ENCODE data around the gene DNER.

The DNER gene

DNA sequence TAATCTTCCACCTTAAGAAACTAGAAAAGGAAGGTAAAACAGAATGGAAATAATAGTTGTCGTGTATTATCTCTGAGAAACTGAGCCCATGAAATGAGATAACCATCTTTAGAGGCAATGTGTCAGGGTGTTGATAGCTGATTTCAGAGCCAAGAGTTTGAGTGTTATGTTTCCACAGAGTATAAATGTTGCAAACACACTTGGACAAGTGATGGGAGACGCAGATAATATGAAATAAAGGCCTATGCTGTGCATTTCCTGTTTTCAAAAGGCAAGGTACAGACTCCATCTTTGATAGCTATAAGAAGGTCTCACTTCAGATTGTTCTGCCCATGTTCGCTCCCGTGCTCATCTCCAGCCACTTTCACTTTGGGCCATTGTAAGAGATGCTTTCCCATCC lies 25.9 kb upstream of the DNER start:
- Histone ChIP-seq H3K4me1 (ENCODE audit: insufficient read depth, insufficient read length) (no peaks in the 10 kb centered on the region), H3K9me3 (ENCODE audit: insufficient read depth, low read length) (peaks cover 28% of the 10 kb centered on the region), H3K36me3 (ENCODE audit: insufficient read depth, insufficient read length, low read length) (no peaks in the 10 kb centered on the region), H3K9ac (ENCODE audit: insufficient read length, low read depth) (no peak overlapping the region), H3K4me3 (ENCODE audit: insufficient read length, low read depth) (no peak overlapping the region), H3K27me3 (ENCODE audit: insufficient read depth, insufficient read length) (no peaks in the 10 kb centered on the region)
- TF ChIP-seq SUZ12 (IDR thresholded peaks at IDR 0.05; ENCODE audit: extremely low read depth, insufficient read depth, insufficient read length) (no peak), ZNF274 (IDR thresholded peaks at IDR 0.05; ENCODE audit: low read depth, low read length) (no peak), YY1 (IDR thresholded peaks at IDR 0.05; ENCODE audit: insufficient read depth, insufficient read length) (no peak)
- no peak for DNase-seq (ENCODE audit: low read depth, low spot score)

DNA sequence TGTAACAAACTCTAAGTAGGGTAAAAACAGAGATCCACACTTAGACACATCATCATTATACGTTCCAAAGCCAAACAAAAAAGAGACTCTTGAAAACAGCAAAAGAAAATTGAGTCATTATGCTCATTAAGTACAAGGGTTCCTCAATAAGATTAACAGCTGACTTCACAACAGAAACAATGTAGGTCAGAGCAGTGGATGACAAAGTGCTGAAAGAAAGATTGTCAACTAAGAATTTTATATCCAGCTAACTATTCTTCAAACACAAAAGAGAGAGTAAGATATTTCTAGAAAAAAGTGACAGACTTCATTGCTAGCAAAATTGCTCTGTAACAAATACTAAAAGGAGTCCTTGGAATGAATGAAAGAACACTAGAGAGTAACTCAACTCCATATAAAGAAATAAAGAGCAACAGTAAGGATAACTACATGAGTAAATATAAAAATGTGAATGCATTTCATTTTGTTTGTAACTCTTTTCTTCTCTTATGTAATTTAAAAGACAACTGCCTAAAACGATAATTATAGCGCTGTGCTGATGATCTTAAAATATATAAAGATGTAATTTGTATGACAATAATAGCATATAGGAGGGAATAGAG lies 23.8 kb upstream of the DNER start:
- Histone ChIP-seq H3K4me1 (ENCODE audit: insufficient read depth, insufficient read length) (peaks cover 6% of the 10 kb centered on the region), H3K36me3 (ENCODE audit: insufficient read depth, insufficient read length, low read length) (no peaks in the 10 kb centered on the region), H3K4me3 (ENCODE audit: insufficient read length, low read depth) (no peak overlapping the region), H3K9ac (ENCODE audit: insufficient read length, low read depth) (no peak overlapping the region), H3K27me3 (ENCODE audit: insufficient read depth, insufficient read length) (no peaks in the 10 kb centered on the region), H3K9me3 (ENCODE audit: insufficient read depth, low read length) (peaks cover 37% of the 10 kb centered on the region)
- no peak for TF ChIP-seq ZNF274 (IDR thresholded peaks at IDR 0.05; ENCODE audit: low read depth, low read length)
- no peak for TF ChIP-seq SUZ12 (IDR thresholded peaks at IDR 0.05; ENCODE audit: extremely low read depth, insufficient read depth, insufficient read length)
- TF ChIP-seq YY1 (IDR thresholded peaks at IDR 0.05; ENCODE audit: insufficient read depth, insufficient read length) = no peak
- DNase-seq (ENCODE audit: low read depth, low spot score) = no peak

DNA sequence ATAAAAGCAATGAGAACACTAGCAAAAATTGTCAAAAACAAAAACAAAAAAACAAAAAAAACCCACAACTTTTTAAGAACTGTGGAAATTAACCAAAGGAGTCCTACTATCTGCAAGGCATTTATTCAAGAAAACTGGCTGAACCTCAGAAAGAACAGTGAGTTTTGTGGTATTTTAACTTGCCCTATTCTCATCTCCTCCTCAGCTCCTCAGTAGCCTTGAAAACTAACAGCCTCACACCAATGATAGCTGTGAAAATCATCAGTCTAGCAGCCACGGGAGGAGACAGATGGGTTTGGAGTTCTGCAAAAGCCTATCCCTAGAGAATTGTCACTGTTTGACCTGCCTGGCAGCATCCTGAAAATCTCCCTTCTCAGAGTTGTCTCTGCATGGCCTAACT lies 20.1 kb upstream of the DNER start:
- TF ChIP-seq YY1 (IDR thresholded peaks at IDR 0.05; ENCODE audit: insufficient read depth, insufficient read length) (no peak), ZNF274 (IDR thresholded peaks at IDR 0.05; ENCODE audit: low read depth, low read length) (no peak), SUZ12 (IDR thresholded peaks at IDR 0.05; ENCODE audit: extremely low read depth, insufficient read depth, insufficient read length) (no peak)
- peaks cover 36% of the 10 kb centered on the region for H3K9me3 ChIP-seq (ENCODE audit: insufficient read depth, low read length)
- DNase-seq (ENCODE audit: low read depth, low spot score) = no peak
- peak overlapping the region; percentile 21 for H3K9ac ChIP-seq (ENCODE audit: insufficient read length, low read depth)
- H3K36me3 ChIP-seq (ENCODE audit: insufficient read depth, insufficient read length, low read length) = no peaks in the 10 kb centered on the region
- H3K4me3 ChIP-seq (ENCODE audit: insufficient read length, low read depth) = no peak overlapping the region
- H3K4me1 ChIP-seq (ENCODE audit: insufficient read depth, insufficient read length) = peaks cover 10% of the 10 kb centered on the region
- H3K27me3 ChIP-seq (ENCODE audit: insufficient read depth, insufficient read length) = no peaks in the 10 kb centered on the region

DNA sequence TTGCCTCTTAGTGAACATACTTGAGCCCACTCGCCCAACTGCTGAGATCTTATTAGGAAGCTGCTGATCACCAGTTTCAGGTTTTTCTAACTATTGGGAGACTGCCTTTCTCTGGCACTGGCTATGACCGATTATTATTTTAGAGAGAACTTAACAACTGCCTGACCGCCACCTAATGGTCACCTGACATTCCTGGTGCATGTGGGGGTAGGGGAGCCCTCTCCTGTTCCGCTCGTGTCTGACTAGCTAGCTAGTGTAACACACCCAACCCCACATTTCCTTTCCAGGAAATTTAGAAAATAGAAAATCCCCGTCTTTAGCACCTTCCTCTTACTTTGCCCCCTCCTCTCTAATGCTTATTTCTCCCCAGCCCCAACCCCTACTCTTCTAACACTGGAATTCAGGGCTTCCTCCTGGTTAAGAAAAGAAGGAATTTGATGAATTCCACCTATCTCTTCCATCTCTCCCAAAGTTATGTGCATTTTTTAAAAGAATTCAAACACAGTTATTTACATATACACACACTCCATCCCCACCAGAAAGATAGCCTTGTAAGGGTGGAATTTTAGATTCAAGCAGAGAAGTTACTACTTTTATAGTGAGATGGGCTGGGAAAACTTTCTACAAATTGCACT lies 19.4 kb upstream of the DNER start:
- Histone ChIP-seq H3K27me3 (ENCODE audit: insufficient read depth, insufficient read length) (no peaks in the 10 kb centered on the region), H3K9ac (ENCODE audit: insufficient read length, low read depth) (no peak overlapping the region), H3K9me3 (ENCODE audit: insufficient read depth, low read length) (peaks cover 29% of the 10 kb centered on the region), H3K4me3 (ENCODE audit: insufficient read length, low read depth) (no peak overlapping the region), H3K36me3 (ENCODE audit: insufficient read depth, insufficient read length, low read length) (no peaks in the 10 kb centered on the region), H3K4me1 (ENCODE audit: insufficient read depth, insufficient read length) (peaks cover 10% of the 10 kb centered on the region)
- TF ChIP-seq SUZ12 (IDR thresholded peaks at IDR 0.05; ENCODE audit: extremely low read depth, insufficient read depth, insufficient read length) (no peak), ZNF274 (IDR thresholded peaks at IDR 0.05; ENCODE audit: low read depth, low read length) (no peak), YY1 (IDR thresholded peaks at IDR 0.05; ENCODE audit: insufficient read depth, insufficient read length) (no peak)
- no peak for DNase-seq (ENCODE audit: low read depth, low spot score)

DNA sequence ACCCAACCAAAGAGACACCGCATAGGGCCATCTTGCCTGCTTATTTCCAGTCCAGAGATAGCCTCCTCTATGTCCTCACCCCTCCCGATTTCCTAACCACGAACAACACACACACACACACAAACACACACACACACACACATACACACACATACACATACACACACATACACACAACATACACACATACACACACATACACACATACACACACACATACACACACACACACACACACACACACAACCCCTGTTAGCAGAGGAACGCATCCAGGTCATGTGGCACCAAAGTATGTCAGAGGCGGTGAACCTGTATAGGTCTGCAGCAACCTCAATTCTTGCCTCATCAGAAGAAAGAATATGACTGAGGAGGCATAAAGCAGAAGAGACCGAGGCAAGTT lies 18.5 kb upstream of the DNER start:
- Histone ChIP-seq H3K4me3 (ENCODE audit: insufficient read length, low read depth) (no peak overlapping the region), H3K36me3 (ENCODE audit: insufficient read depth, insufficient read length, low read length) (no peaks in the 10 kb centered on the region), H3K9ac (ENCODE audit: insufficient read length, low read depth) (no peak overlapping the region), H3K4me1 (ENCODE audit: insufficient read depth, insufficient read length) (peaks cover 10% of the 10 kb centered on the region), H3K27me3 (ENCODE audit: insufficient read depth, insufficient read length) (no peaks in the 10 kb centered on the region), H3K9me3 (ENCODE audit: insufficient read depth, low read length) (peaks cover 21% of the 10 kb centered on the region)
- no peak for DNase-seq (ENCODE audit: low read depth, low spot score)
- no peak for TF ChIP-seq YY1 (IDR thresholded peaks at IDR 0.05; ENCODE audit: insufficient read depth, insufficient read length)
- no peak for TF ChIP-seq ZNF274 (IDR thresholded peaks at IDR 0.05; ENCODE audit: low read depth, low read length)
- no peak for TF ChIP-seq SUZ12 (IDR thresholded peaks at IDR 0.05; ENCODE audit: extremely low read depth, insufficient read depth, insufficient read length)

DNA sequence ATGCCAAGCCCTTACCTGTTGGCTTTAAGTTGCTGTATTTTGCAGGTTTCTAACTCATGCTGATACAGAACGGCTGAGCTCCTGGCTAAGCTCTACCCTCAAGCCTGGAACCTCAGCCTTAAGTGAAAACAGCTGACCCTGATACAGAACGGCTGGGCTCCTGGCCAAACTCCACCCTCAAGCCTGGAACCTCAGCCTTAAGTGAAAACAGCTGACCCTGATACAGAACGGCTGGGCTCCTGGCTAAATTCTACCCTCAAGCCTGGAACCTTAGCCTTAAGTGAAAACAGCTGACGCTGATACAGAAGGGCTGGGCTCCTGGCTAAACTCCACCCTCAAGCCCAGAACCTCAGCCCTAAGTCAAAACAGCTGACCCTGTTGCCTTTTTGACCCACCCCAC lies 17.6 kb upstream of the DNER start:
- no peak for TF ChIP-seq YY1 (IDR thresholded peaks at IDR 0.05; ENCODE audit: insufficient read depth, insufficient read length)
- no peak for TF ChIP-seq ZNF274 (IDR thresholded peaks at IDR 0.05; ENCODE audit: low read depth, low read length)
- TF ChIP-seq SUZ12 (IDR thresholded peaks at IDR 0.05; ENCODE audit: extremely low read depth, insufficient read depth, insufficient read length) = no peak
- Histone ChIP-seq H3K9me3 (ENCODE audit: insufficient read depth, low read length) (peaks cover 11% of the 10 kb centered on the region; the same call in 1 of the 2 replicates), H3K4me3 (ENCODE audit: insufficient read length, low read depth) (no peak overlapping the region)

DNA sequence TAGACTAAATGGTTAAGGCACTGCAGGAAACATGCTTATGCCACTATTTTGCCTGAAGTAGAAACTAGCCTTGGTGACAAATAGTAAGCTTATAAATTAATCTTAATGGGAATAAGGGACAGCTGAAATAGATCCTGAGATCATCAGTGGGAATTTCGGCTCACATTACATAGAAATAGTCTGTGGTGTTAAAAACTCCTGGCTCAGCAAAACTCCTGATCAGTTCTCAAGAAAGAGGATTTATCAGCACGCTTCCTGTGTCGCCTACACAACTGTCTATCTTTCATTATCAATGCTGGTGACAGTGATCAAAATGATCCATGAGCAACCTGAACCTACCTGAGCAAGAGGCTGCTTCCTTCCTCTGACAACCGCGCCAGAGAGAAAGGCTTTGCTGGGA lies 17.0 kb upstream of the DNER start:
- peaks cover 10% of the 10 kb centered on the region for H3K4me1 ChIP-seq (ENCODE audit: insufficient read depth, insufficient read length)
- no peaks in the 10 kb centered on the region for H3K27me3 ChIP-seq (ENCODE audit: insufficient read depth, insufficient read length)
- H3K4me3 ChIP-seq (ENCODE audit: insufficient read length, low read depth) = no peak overlapping the region
- TF ChIP-seq ZNF274 (IDR thresholded peaks at IDR 0.05; ENCODE audit: low read depth, low read length) = no peak
- no peak for TF ChIP-seq YY1 (IDR thresholded peaks at IDR 0.05; ENCODE audit: insufficient read depth, insufficient read length)
- no peak for TF ChIP-seq SUZ12 (IDR thresholded peaks at IDR 0.05; ENCODE audit: extremely low read depth, insufficient read depth, insufficient read length)
- no peaks in the 10 kb centered on the region for H3K36me3 ChIP-seq (ENCODE audit: insufficient read depth, insufficient read length, low read length)
- H3K9ac ChIP-seq (ENCODE audit: insufficient read length, low read depth) = no peak overlapping the region
- peaks cover 9% of the 10 kb centered on the region; the same call in 1 of the 2 replicates for H3K9me3 ChIP-seq (ENCODE audit: insufficient read depth, low read length)
- no peak for DNase-seq (ENCODE audit: low read depth, low spot score)

More for the DNA sequence above, 17.6 kb upstream of the DNER start:
- no peak for DNase-seq (ENCODE audit: low read depth, low spot score)
- no peaks in the 10 kb centered on the region for H3K27me3 ChIP-seq (ENCODE audit: insufficient read depth, insufficient read length)
- peaks cover 10% of the 10 kb centered on the region for H3K4me1 ChIP-seq (ENCODE audit: insufficient read depth, insufficient read length)
- no peaks in the 10 kb centered on the region for H3K36me3 ChIP-seq (ENCODE audit: insufficient read depth, insufficient read length, low read length)
- H3K9ac ChIP-seq (ENCODE audit: insufficient read length, low read depth) = no peak overlapping the region
